Pancreas (tissue), 10 donors: ENCODE measurements around the gene PTN. TPM values are rescaled to one million over a fixed set of nuclear protein-coding genes. Genes with fewer than 3 reads are reported as not detected.
"Not testable (repeated sequence)": the region's sequence is repeated elsewhere in the genome, so short reads cannot be mapped to it uniquely, and the experiment has no call there.

Source experiments
- ATAC-seq, 4 donors: fragments of 200-7000 bp; cut with Tn5 transposase; one replicate each; pipeline versions ENCODE4 v1.8.0 to v1.9.1; 2020; ENCODE audit warnings: mild to moderate bottlenecking in 4 of 4, moderate library complexity in 4 of 4
- DNase-seq, 6 donors: peaks; one replicate each; pipeline ENCODE4 v3.0.0-alpha.2; 2020
- FAIRE-seq: peaks from 2 replicates; lab custom pipeline; 2012; peaks lifted over from hg19 to GRCh38; lab: Jason Lieb, UNC
- H3K27ac ChIP-seq, 4 donors: fragments of 200-600 bp; sonication (generic); 1 replicate in 3 of 4; 2 replicates in 1 of 4; pipeline versions ENCODE4 v1.5.0 to v1.8.0; 2020
- H3K27me3 ChIP-seq, 4 donors: fragments of 200-600 bp; one replicate each; pipeline ENCODE4 v1.8.0; 2021
- H3K36me3 ChIP-seq, 3 donors: fragments of 200-600 bp; sonication (generic) in 1 of 3; one replicate each; pipeline versions ENCODE4 v1.5.0 to v1.8.0; 2020 to 2021
- H3K4me1 ChIP-seq, 3 donors: fragments of 200-600 bp; one replicate each; pipeline ENCODE4 v1.8.0; 2021
- H3K4me3 ChIP-seq, 4 donors: fragments of 200-600 bp; sonication (generic) in 2 of 4; one replicate each; pipeline versions ENCODE4 v1.5.0 to v1.8.0; 2020 to 2021
- H3K9me3 ChIP-seq, 4 donors: fragments of 200-600 bp; one replicate each; pipeline ENCODE4 v1.8.0; 2021
- WGBS, 2 donors: extraction: QIAGEN DNeasy Blood & Tissue Kit; methylation state at CpG; one replicate each; pipeline ENCODE4 v1.1.7; 2013; 5-methylcytosine and 5-hydroxymethylcytosine counted together
- intact Hi-C, 3 donors: fragments of 100-400 bp; cut with DNase I; formaldehyde crosslinking; loops; one replicate each; pipeline versions ENCODE4 v1.11.1 to v1.14.2; 2022
- polyA plus RNA-seq, 2 donors: library from polyadenylated mRNA; stranded (reverse); fragments of 200-250 nt; gene quantifications; one replicate each; pipeline ENCODE4 v1.2.3, GENCODE V29; 2013
- total RNA-seq, 6 donors: library from RNA; stranded (reverse); fragmentation: NEBNext Ultra II Directional in 4 of 6; extraction: Animal tissue kit (Norgen Biotek cat#: 25700) in 4 of 6; gene quantifications; one replicate each; pipeline versions ENCODE4 v1.2.1 to v1.2.4, GENCODE V29; 2021 to 2023
- TF ChIP-seq, protein P1 (sequence below), 4 donors: fragments of 200-600 bp; sonication (generic) in 3 of 4; IDR thresholded peaks; one replicate each; pipeline versions ENCODE4 v1.5.0 to v1.8.0; 2021; ENCODE audit warnings: antibody characterized with exemption in 4 of 4
- donor health status: healthy with polysubstance abuse.
- donor health status: DM: no; HTN: no; CAD: no; lungs with moderate emphysema.
- donor health status: DM: no; HTN: no; CAD: no.
- donor health status: control.
- donor health status: control.
- donor health status: Bipolar disorder and iron deficiency.
- donor health status: DM: yes; HTN: yes; CAD: no.
- donor health status: DM: no; HTN: no; CAD: no.
- donor health status: DM: no; HTN: no; CAD: no.
- donor health status: DM: yes; HTN: yes; CAD: no.

Gene PTN
- total and polyA plus RNA-seq, 8 donors = 0.35 to 1.8 (median 0.47) TPM

DNA sequence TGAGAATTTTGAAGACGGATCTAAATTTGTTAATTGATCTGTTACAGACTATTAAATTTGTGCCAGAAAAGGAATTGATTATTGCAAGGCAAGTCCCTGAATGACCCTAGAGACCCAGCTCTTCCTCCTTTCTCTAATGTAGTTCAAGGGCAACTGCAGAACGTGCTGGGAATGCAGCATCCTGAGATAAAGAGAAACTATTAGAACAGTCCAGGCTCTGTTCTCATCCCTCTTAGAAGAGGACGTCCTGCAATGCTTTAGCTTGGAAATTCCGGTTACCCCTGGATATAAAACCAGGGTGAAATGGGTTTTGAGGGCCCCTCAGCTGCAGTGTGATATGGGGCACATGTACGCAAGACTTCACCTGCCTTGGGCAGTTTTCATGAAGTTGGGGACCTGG lies 67.3 kb downstream of the PTN start:
- Histone ChIP-seq H3K36me3 (no peaks in the 10 kb centered on the region), H3K27me3 (peaks cover 0 to 7% (median 0%) of the 10 kb centered on the region in 4 donors), H3K9me3 (no peaks in the 10 kb centered on the region), H3K4me3 (no peak overlapping the region), H3K4me1 (no peaks in the 10 kb centered on the region), H3K27ac (no peak overlapping the region)
- DNase-seq = no peak
- 53 to 66% methylated on average over 5 of the region's 5 CpGs for WGBS, 2 donors
- no peak for FAIRE-seq
- ATAC-seq = no peak
- TF ChIP-seq, protein P1, sequence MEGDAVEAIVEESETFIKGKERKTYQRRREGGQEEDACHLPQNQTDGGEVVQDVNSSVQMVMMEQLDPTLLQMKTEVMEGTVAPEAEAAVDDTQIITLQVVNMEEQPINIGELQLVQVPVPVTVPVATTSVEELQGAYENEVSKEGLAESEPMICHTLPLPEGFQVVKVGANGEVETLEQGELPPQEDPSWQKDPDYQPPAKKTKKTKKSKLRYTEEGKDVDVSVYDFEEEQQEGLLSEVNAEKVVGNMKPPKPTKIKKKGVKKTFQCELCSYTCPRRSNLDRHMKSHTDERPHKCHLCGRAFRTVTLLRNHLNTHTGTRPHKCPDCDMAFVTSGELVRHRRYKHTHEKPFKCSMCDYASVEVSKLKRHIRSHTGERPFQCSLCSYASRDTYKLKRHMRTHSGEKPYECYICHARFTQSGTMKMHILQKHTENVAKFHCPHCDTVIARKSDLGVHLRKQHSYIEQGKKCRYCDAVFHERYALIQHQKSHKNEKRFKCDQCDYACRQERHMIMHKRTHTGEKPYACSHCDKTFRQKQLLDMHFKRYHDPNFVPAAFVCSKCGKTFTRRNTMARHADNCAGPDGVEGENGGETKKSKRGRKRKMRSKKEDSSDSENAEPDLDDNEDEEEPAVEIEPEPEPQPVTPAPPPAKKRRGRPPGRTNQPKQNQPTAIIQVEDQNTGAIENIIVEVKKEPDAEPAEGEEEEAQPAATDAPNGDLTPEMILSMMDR (IDR thresholded peaks at IDR 0.05) = no peak
- intact Hi-C loops = no loop called here

DNA sequence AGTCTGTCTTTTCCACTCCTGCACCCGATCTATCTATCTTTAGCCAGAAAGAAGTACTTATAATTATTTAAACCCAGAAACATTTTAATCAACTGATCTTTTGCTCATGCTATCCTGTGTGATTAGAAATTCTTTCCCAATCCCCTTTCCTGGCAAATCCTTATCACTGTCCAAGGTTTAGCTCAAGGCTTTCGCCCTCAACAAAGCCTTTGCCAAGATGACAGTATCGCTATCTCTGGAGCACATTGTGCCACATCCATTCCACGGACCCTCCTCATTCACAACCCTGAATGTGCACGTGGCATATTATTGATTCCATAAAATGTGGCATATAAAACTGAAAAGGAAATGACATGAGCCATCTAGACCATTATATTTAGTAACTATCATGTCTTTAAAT lies 71.3 kb downstream of the PTN start:
- 57 to 72% methylated on average over 5 of the region's 5 CpGs for WGBS, 2 donors
- Histone ChIP-seq H3K27me3 (peaks cover 0 to 7% (median 0%) of the 10 kb centered on the region in 4 donors), H3K4me3 (no peak overlapping the region), H3K27ac (no peak overlapping the region), H3K36me3 (no peaks in the 10 kb centered on the region), H3K4me1 (no peaks in the 10 kb centered on the region), H3K9me3 (no peaks in the 10 kb centered on the region)
- ATAC-seq (no peak), DNase-seq (no peak), FAIRE-seq (no peak)
- intact Hi-C loops = no loop called here
- TF ChIP-seq, protein P1 (IDR thresholded peaks at IDR 0.05) = no peak

DNA sequence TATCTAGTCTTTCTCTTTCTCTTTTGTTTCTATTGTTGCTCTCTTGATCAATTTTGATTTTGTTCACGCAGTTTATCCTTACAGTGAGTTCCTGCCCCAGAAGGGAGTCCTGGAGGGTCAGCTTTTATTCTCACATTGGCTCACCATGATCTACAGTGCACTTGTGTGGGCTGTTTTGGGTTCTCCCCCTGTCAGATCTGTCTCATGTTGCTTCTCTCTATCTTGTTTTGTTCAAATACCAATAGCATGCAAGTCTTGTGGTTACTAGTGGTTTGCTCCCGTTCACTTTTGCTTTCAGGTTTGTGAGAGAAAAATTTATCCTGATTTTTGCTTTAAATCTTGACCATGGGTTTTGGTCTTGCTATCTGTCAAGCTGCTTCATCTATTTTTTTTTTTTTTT lies 74.3 kb downstream of the PTN start:
- H3K4me1 ChIP-seq = no peaks in the 10 kb centered on the region
- no peak for ATAC-seq
- FAIRE-seq = no peak
- DNase-seq = no peak
- H3K9me3 ChIP-seq = no peaks in the 10 kb centered on the region
- intact Hi-C loops = no loop called here
- H3K27ac ChIP-seq = no peak overlapping the region
- H3K27me3 ChIP-seq = no peaks in the 10 kb centered on the region
- no peak overlapping the region for H3K4me3 ChIP-seq
- 79 to 89% methylated on average over 2 of the region's 2 CpGs for WGBS, 2 donors
- H3K36me3 ChIP-seq = no peaks in the 10 kb centered on the region
- TF ChIP-seq, protein P1 (IDR thresholded peaks at IDR 0.05) = no peak

DNA sequence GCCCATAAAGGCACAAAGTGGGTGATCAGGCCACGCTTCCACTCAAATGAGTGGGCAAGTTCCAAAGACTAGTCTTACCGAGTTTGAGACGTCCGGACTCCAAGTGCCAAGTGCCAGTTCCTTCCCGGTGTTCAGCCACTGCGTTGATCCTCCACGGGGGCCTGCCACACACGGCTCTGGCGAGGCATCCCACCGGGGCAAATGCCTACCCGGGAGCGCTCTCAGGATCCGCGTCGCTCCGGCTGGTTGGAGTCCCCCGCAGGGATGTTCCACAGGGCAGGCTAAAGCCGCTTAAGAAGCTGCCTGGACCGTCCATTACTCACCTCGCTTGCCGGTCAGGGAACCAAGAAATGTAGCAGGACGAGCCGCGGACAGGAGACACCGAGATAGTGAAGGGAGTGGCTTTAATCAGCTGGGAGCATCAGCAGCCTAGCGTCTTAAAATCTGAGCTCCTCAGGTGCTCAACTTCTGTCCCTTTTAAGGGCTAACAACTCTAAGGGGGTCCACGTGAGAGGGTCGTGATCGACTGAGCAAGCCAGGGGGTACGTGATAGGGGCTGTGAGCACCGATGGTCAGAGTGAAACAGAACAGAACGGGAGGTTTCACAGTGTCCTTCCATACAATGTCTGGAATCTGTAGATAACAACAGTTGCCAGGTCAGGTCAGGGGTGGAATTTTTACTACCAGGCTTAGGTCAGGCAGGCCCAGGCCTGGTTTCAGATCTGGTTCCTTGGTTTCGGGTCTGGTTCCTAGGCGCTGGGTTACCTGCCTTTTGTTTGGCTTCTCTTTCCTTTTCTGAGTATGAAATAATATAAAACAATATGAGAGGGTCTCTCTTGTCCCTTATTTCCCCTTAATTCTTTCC lies 75.3 kb downstream of the PTN start:
- intact Hi-C loops, H3K9me3 ChIP-seq, H3K4me1 ChIP-seq, H3K27me3 ChIP-seq, FAIRE-seq, H3K36me3 ChIP-seq, H3K27ac ChIP-seq, H3K4me3 ChIP-seq, ATAC-seq: not testable (repeated sequence)
- 90 to 93% methylated on average over 34 of the region's 34 CpGs for WGBS, 2 donors
- peak in 1 of 6 donors; percentile 36 for DNase-seq

DNA sequence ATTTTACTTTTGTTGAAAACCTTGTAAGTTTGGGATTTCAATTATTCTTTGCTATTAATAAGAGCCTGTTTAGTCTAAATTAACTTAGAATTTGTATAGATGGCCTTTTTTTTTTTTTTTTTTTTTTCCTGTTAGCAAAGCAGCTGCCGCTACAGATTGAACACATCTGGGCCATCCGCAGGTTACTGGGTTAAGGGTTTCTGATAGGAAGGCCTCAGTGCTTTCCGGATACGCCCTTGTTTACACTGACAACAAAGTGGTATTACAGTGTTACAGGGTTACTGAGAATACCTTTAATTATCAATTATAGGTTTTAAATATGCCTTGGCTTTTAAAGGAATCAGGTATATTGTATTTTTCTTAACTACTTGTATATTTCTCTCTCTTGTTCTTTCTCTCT lies 76.8 kb downstream of the PTN start:
- H3K9me3 ChIP-seq = no peaks in the 10 kb centered on the region
- H3K36me3 ChIP-seq = no peaks in the 10 kb centered on the region
- H3K4me3 ChIP-seq = no peak overlapping the region
- intact Hi-C loops = no loop called here
- ATAC-seq (no peak), FAIRE-seq (no peak), DNase-seq (no peak)
- no peak overlapping the region for H3K27ac ChIP-seq
- 62 to 66% methylated on average over 4 of the region's 4 CpGs for WGBS, 2 donors
- H3K4me1 ChIP-seq = no peaks in the 10 kb centered on the region
- TF ChIP-seq, protein P1 (IDR thresholded peaks at IDR 0.05) = no peak
- H3K27me3 ChIP-seq = no peaks in the 10 kb centered on the region

DNA sequence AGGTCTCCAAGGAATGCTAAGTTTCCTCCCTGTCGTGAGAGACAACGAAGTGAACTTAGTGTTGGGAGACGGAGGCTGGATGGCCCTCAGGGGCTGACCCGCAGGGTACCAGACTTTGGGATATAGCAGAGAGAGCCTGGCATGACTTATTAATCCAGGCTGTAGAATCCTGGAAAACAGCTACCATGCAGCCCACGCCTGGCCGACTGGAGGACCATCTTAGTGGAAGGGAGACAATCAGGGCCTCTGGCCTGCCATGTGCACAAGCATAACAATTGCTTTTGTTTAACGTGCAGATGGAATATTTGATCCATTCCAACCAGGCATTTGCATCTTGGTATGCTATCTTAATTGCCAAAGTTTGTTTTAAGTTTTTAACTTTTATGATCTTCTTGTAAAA lies 78.1 kb downstream of the PTN start:
- H3K4me1 ChIP-seq, DNase-seq, H3K4me3 ChIP-seq, FAIRE-seq, H3K36me3 ChIP-seq, ATAC-seq, H3K27me3 ChIP-seq, intact Hi-C loops, H3K9me3 ChIP-seq, H3K27ac ChIP-seq: not testable (repeated sequence)
- 76 to 81% methylated on average over 7 of the region's 7 CpGs for WGBS, 2 donors
